GM23338 (cell line): Measurements from ENCODE around the gene NR4A2. TPM values are rescaled to one million over a fixed set of nuclear protein-coding genes. Genes with fewer than 3 reads are reported as not detected.

Experiments
- ATAC-seq: fragments of 200-7000 bp; cut with Tn5 transposase; 3 replicates; pipeline ENCODE4 v1.9.1; 2020
- DNase-seq: peaks from one replicate; pipeline ENCODE4 v3.0.0-alpha.2; 2015; ENCODE audit warnings: low spot score
- H2AFZ ChIP-seq: fragments of 200-600 bp; sonication (generic); 2 replicates; pipeline ENCODE4 v1.8.0; 2016; ENCODE audit warnings: antibody characterized with exemption, mild to moderate bottlenecking, moderate library complexity
- H3F3A ChIP-seq: fragments of 200-600 bp; sonication (generic); replicated peaks from 2 replicates; pipeline ENCODE4 v1.8.0; 2017; ENCODE audit warnings: antibody characterized with exemption, mixed run types, low read depth
- H3K27ac ChIP-seq: fragments of 200-600 bp; sonication (generic); 2 replicates; pipeline ENCODE4 v1.6.1; 2016; ENCODE audit warnings: low read depth
- H3K27me3 ChIP-seq: fragments of 200-600 bp; sonication (generic); 2 replicates; pipeline ENCODE4 v1.8.0; 2016; ENCODE audit warnings: mild to moderate bottlenecking, mixed run types, moderate library complexity; ENCODE audit not compliant: insufficient read depth
- H3K36me3 ChIP-seq: fragments of 200-600 bp; sonication (generic); 2 replicates; pipeline ENCODE4 v1.8.0; 2016; ENCODE audit warnings: mild to moderate bottlenecking; ENCODE audit not compliant: insufficient read depth
- H3K4me1 ChIP-seq: fragments of 200-600 bp; sonication (generic); 2 replicates; pipeline ENCODE4 v1.8.0; 2016; ENCODE audit warnings: mild to moderate bottlenecking, moderate library complexity; ENCODE audit not compliant: insufficient read depth
- H3K4me2 ChIP-seq: fragments of 200-600 bp; sonication (generic); 2 replicates; pipeline ENCODE4 v1.7.1; 2017; ENCODE audit warnings: mixed run types
- H3K4me3 ChIP-seq: fragments of 200-600 bp; sonication (generic); 2 replicates; pipeline ENCODE4 v1.6.1; 2016; ENCODE audit warnings: mixed run types
- H3K79me2 ChIP-seq: fragments of 200-600 bp; sonication (generic); replicated peaks from 2 replicates; pipeline ENCODE4 v1.8.0; 2017; ENCODE audit warnings: mild to moderate bottlenecking; ENCODE audit not compliant: insufficient read depth
- H3K9me2 ChIP-seq: fragments of 200-600 bp; sonication (generic); 2 replicates; pipeline ENCODE4 v1.8.0; 2017; ENCODE audit not compliant: insufficient read depth
- H4K20me1 ChIP-seq: fragments of 200-600 bp; sonication (generic); replicated peaks from 2 replicates; pipeline ENCODE4 v1.8.0; 2017; ENCODE audit warnings: mild to moderate bottlenecking; ENCODE audit not compliant: insufficient read depth
- H3K27ac Mint-ChIP-seq: 2 replicates; pipeline ENCODE4 v1.8.0; 2020; ENCODE audit warnings: inconsistent platforms, mild to moderate bottlenecking, moderate library complexity, mixed read lengths
- H3K27me3 Mint-ChIP-seq: 3 replicates; pipeline ENCODE4 v1.8.0; 2022; ENCODE audit warnings: low read depth, mild to moderate bottlenecking, moderate library complexity, mixed read lengths, inconsistent platforms; ENCODE audit not compliant: insufficient read depth, poor library complexity
- H3K36me3 Mint-ChIP-seq: 3 replicates; pipeline ENCODE4 v1.8.0; 2021; ENCODE audit warnings: low read depth, mild to moderate bottlenecking, inconsistent platforms, moderate library complexity, mixed read lengths
- H3K4me1 Mint-ChIP-seq: 3 replicates; pipeline ENCODE4 v1.8.0; 2020; ENCODE audit warnings: mild to moderate bottlenecking, inconsistent platforms, mixed read lengths
- H3K4me3 Mint-ChIP-seq: 3 replicates; pipeline ENCODE4 v1.8.0; 2021; ENCODE audit warnings: moderate library complexity, mild to moderate bottlenecking, inconsistent platforms, mixed read lengths
- H3K9me3 Mint-ChIP-seq: 3 replicates; pipeline ENCODE4 v1.8.0; 2020; ENCODE audit warnings: moderate library complexity, mild to moderate bottlenecking, inconsistent platforms, mixed read lengths
- CREB1 ChIP-seq: fragments of 250-450 bp; sonication (Bioruptor Pico); IDR thresholded peaks from 2 replicates; pipeline ENCODE4 v1.5.0; 2020; ENCODE audit warnings: low read depth, mild to moderate bottlenecking, moderate library complexity
- CTCF ChIP-seq, 2 experiments: fragments of 200-600 bp in 1 of 2; sonication (generic) in 1 of 2; conservative IDR thresholded peaks; 2 replicates each; pipeline versions ENCODE4 v1.5.1 to v1.6.1; 2016 to 2017; ENCODE audit warnings: antibody characterized with exemption in 2 of 2, low read depth in 2 of 2, mild to moderate bottlenecking in 2 of 2, moderate library complexity in 1 of 2
- EZH2 ChIP-seq: fragments of 200-600 bp; sonication (generic); IDR thresholded peaks from one replicate; pipeline ENCODE4 v1.8.0; 2017; ENCODE audit warnings: antibody characterized with exemption, mild to moderate bottlenecking, low read depth; ENCODE audit not compliant: unreplicated experiment
- EZH2phosphoT487 ChIP-seq: fragments of 200-600 bp; sonication (generic); IDR thresholded peaks from one replicate; pipeline ENCODE4 v1.8.1; 2018; ENCODE audit warnings: antibody characterized with exemption; ENCODE audit not compliant: unreplicated experiment
- JUNB ChIP-seq: IDR thresholded peaks from one replicate; pipeline ENCODE4 v1.6.1; 2016; ENCODE audit warnings: antibody characterized with exemption; ENCODE audit not compliant: unreplicated experiment
- NANOG ChIP-seq: IDR thresholded peaks from 2 replicates; pipeline ENCODE4 v1.6.1; 2016; ENCODE audit warnings: antibody characterized with exemption, borderline replicate concordance
- POLR2AphosphoS5 ChIP-seq: IDR thresholded peaks from 2 replicates; pipeline ENCODE4 v1.6.1; 2016; ENCODE audit warnings: antibody characterized with exemption, low read depth
- STAT1 ChIP-seq: IDR thresholded peaks from one replicate; pipeline ENCODE4 v1.6.1; 2016; ENCODE audit warnings: antibody characterized with exemption; ENCODE audit not compliant: unreplicated experiment
- ZNF114 ChIP-seq: fragments of 250-450 bp; sonication (Bioruptor Pico); IDR thresholded peaks from 2 replicates; pipeline ENCODE4 v1.5.0; 2020; ENCODE audit warnings: mild to moderate bottlenecking, moderate library complexity
- ZNF331 ChIP-seq: fragments of 250-450 bp; sonication (Bioruptor Pico); IDR thresholded peaks from 2 replicates; pipeline ENCODE4 v1.5.0; 2020; ENCODE audit warnings: low read depth, mild to moderate bottlenecking, moderate library complexity
- ZNF462 ChIP-seq: fragments of 250-450 bp; sonication (Bioruptor Pico); IDR thresholded peaks from 2 replicates; pipeline ENCODE4 v1.5.0; 2020; ENCODE audit warnings: mild to moderate bottlenecking, moderate library complexity
- polyA plus RNA-seq: library from polyadenylated mRNA; unstranded; fragments of >200 nt; fragmentation: Nextera tagmentation; extraction: Ambion mirVana; gene quantifications from 2 replicates; pipeline ENCODE4 v1.2.1, GENCODE V29; 2016
- total RNA-seq: library from RNA; depleted of rRNA; stranded (reverse); fragments of >200 nt; shearing (Covaris generic); gene quantifications from 2 replicates; pipeline ENCODE4 v1.2.3, GENCODE V29; 2014
- TF ChIP-seq, protein P1 (sequence below): IDR thresholded peaks from 2 replicates; pipeline ENCODE4 v1.6.1; 2016; ENCODE audit warnings: antibody characterized with exemption
- TF ChIP-seq, protein P2 (sequence below): IDR thresholded peaks from one replicate; pipeline ENCODE4 v1.6.1; 2018; ENCODE audit warnings: antibody characterized with exemption; ENCODE audit not compliant: unreplicated experiment

NR4A2 gene
- total and polyA plus RNA-seq, 2 experiments from 2014 or later, result 0.49 to 0.71 TPM

- Mint-ChIP-seq H3K27me3 (peaks cover 10% of the 10 kb centered on the region), H3K4me1 (peaks cover 43% of the 10 kb centered on the region), H3K4me3 (peak overlapping the region; percentile 79), H3K36me3 (no peaks in the 10 kb centered on the region), H3K27ac (no peak overlapping the region), H3K9me3 (no peaks in the 10 kb centered on the region)
- H3K4me3 ChIP-seq, result no peak overlapping the region
- H4K20me1 ChIP-seq, result no peaks in the 10 kb centered on the region; the same call in 1 of the 2 replicates
- H3K27ac ChIP-seq, result no peak overlapping the region
- no peaks in the 10 kb centered on the region for H3K9me2 ChIP-seq
- peak overlapping the region; percentile 88; the same call in 1 of the 2 replicates for H3K4me2 ChIP-seq
- TF ChIP-seq JUNB (no peak), CREB1 (CRISPR knock-in tag) (no peak), ZNF114 (no peak), NANOG (no peak), ZNF462 (CRISPR knock-in tag) (no peak), CTCF (conservative IDR thresholded peaks at IDR 0.05; ENCODE audit: low read depth in 2 of 2) (no peak), STAT1 (no peak), ZNF331 (CRISPR knock-in tag) (no peak), POLR2AphosphoS5 (no peak), EZH2 (no peak), EZH2phosphoT487 (no peak)
- TF ChIP-seq, protein P1, sequence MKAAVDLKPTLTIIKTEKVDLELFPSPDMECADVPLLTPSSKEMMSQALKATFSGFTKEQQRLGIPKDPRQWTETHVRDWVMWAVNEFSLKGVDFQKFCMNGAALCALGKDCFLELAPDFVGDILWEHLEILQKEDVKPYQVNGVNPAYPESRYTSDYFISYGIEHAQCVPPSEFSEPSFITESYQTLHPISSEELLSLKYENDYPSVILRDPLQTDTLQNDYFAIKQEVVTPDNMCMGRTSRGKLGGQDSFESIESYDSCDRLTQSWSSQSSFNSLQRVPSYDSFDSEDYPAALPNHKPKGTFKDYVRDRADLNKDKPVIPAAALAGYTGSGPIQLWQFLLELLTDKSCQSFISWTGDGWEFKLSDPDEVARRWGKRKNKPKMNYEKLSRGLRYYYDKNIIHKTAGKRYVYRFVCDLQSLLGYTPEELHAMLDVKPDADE, result no peak
- TF ChIP-seq, protein P2, sequence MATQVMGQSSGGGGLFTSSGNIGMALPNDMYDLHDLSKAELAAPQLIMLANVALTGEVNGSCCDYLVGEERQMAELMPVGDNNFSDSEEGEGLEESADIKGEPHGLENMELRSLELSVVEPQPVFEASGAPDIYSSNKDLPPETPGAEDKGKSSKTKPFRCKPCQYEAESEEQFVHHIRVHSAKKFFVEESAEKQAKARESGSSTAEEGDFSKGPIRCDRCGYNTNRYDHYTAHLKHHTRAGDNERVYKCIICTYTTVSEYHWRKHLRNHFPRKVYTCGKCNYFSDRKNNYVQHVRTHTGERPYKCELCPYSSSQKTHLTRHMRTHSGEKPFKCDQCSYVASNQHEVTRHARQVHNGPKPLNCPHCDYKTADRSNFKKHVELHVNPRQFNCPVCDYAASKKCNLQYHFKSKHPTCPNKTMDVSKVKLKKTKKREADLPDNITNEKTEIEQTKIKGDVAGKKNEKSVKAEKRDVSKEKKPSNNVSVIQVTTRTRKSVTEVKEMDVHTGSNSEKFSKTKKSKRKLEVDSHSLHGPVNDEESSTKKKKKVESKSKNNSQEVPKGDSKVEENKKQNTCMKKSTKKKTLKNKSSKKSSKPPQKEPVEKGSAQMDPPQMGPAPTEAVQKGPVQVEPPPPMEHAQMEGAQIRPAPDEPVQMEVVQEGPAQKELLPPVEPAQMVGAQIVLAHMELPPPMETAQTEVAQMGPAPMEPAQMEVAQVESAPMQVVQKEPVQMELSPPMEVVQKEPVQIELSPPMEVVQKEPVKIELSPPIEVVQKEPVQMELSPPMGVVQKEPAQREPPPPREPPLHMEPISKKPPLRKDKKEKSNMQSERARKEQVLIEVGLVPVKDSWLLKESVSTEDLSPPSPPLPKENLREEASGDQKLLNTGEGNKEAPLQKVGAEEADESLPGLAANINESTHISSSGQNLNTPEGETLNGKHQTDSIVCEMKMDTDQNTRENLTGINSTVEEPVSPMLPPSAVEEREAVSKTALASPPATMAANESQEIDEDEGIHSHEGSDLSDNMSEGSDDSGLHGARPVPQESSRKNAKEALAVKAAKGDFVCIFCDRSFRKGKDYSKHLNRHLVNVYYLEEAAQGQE, result no peak
- H3K36me3 ChIP-seq, result no peaks in the 10 kb centered on the region
- no peaks in the 10 kb centered on the region for H3K79me2 ChIP-seq
- ATAC-seq (no peak), DNase-seq (no peak)
- peaks cover 58% of the 10 kb centered on the region for H3K27me3 ChIP-seq
- no peak overlapping the region for H2AFZ ChIP-seq
- H3K4me1 ChIP-seq, result peaks cover 35% of the 10 kb centered on the region
- H3F3A ChIP-seq, result no peaks in the 10 kb centered on the region
Measured at GRCh38 chr2:156340377-156340776, 7.9 kb upstream of the NR4A2 start.
